NCI-H345 treated with DMSO at 0.1 percent for 48 hours (cell line): ENCODE results near the gene RAB1A.
"Not testable (repeated sequence)": the region's sequence is repeated elsewhere in the genome, so short reads cannot be mapped to it uniquely, and the experiment has no call there.

Source experiments
- DNase-seq: peaks from one replicate; lab custom pipeline; 2025; ENCODE audit not compliant: unreplicated experiment; lab: John Stamatoyannopoulos, UW

RAB1A gene

DNA sequence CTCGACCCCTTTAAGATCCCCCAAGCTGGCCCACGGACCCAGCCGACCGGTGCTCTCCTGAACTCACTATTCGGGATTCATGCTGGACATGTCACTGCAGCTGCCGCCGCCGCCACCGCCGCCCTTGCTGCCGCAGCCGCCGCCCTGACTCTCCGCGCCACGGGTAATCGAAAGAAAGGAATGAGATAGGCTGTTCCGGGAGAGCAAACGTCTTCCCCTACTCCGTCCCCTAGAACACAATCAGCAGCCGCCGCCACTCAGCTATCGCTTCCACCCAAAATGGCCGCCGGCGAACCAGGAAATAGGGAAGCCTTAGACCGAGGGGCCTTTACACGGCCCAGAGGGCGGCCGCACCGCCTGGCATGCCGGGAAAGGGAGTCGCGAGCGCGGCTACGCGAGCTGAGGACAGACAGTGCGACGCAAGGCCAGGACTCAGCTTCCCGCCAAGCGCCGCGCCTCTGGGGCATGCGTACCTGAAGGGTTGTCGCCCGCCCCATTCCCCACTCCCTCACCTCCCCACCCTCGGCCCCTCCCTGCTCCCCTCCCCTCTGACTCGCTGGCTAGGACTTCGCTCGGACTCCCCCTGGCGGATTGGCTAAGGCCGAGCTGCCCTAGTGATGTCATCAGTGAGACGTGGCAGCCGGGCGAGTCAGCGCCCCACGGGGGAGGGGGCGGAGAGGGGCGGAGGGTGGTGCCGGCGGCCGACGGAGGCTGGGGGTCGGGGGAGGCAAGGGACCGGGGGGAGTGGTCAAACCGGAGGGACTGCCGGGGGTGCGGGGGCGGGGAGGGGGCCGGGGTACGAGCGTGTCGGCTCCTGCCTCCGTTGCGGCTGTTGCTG, at the start of gene RAB1A:
TSS of gene RAB1A (minus strand) at position 281 of the 838 bp plus-strand sequence. CDS start at position 90, 191 bp downstream.
- peak; percentile 97 for DNase-seq

DNA sequence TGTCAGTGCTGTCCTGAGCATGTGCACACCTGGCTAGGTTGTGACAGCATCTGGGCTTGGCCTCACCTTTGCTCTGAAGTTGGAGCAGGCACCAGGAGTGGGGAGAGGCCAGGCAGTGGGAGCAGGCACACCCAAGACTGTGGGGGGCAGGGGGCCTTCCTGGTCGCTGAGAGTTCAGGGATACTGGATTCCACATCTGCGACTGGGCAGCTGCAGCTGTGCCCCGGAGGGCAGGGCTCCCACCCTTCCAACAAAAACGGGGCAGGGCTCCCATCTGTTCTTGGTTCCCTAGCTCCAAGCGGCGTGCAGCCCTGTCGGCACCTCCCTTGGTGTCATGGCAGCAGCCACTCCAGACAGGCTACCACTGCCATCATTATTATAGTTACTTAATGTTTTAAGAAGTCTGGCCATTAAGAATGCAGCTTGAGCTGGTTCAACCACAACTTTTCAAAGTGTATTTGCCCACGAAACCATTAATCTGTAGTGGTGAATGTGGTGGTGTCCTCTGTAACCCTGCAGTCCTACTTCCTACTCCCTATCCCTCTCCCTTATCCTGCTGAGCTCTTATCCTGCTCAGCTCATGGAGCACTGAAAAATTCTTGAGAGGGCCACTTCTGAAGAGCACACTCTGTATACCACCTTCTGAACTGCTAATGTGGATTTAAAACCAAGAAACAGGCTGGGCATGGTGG, 48.0 kb upstream of the RAB1A start:
- DNase-seq = no peak

DNA sequence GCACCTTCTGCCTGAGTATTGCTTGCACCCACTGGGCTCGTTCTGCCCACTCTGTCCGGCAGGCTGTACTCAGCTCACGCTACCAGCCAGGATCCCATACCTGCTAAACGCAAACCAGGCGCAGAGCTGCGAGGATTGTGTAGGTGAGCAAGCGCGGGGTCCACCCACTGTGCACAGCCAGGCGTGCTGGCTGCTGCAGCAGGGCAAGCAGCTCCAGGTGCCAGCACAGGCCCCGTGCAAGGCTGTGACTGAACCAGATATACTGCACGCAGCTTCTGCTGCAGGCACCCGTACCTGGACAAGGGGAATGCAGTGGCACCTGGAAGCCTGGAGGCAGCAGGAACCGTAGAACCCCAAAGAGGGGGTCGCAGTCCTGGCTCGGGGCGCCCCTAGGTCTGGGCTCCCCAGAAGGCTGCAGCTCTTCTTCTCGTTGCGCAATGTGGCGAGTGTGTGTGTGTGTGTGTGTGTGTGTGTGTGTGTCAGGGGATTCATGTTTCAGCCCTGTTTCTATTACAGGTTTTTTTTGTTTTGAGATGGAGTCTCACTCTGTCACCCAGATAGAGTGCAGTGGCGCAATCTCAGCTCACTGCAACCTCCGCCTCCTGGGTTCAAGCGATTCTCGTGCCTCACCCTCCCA, 46.1 kb upstream of the RAB1A start:
- no peak for DNase-seq

GRCh38 chr2:65174031-65174430, 44.1 kb upstream of the RAB1A start:
- DNase-seq = not testable (repeated sequence)

- no peak for DNase-seq
These were observed 43.3 kb upstream of the RAB1A start for GRCh38 chr2:65172994-65173790.

- not testable (repeated sequence) for DNase-seq
These were observed 40.9 kb upstream of the RAB1A start for GRCh38 chr2:65170611-65171477.

- DNase-seq = no peak
These were observed 39.8 kb upstream of the RAB1A start for GRCh38 chr2:65169760-65170136.

DNA sequence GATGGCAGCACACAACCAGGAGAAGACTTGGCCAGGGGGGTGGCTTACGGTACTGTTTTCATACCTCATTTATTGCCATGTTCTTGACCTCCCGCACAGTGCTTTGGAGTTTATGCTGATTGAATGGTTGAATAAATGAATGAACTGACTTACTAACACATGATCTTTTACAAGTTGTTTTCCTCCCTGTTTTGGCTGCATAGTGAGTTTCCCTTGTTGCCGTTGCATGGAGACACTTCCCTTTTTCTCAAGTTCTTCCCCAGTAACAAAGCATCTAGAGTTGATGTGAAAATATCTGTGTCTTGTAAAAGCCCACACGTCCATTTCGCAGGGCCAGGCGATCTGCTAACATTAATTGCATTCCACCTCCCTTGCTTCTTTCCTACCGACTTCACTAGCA, 35.7 kb upstream of the RAB1A start:
- DNase-seq = no peak

GRCh38 chr2:65164426-65164891, 34.6 kb upstream of the RAB1A start:
- DNase-seq = no peak

GRCh38 chr2:65161551-65162100, 31.7 kb upstream of the RAB1A start:
- DNase-seq = no peak

GRCh38 chr2:65159906-65160305, 30.0 kb upstream of the RAB1A start:
- DNase-seq = no peak

DNA sequence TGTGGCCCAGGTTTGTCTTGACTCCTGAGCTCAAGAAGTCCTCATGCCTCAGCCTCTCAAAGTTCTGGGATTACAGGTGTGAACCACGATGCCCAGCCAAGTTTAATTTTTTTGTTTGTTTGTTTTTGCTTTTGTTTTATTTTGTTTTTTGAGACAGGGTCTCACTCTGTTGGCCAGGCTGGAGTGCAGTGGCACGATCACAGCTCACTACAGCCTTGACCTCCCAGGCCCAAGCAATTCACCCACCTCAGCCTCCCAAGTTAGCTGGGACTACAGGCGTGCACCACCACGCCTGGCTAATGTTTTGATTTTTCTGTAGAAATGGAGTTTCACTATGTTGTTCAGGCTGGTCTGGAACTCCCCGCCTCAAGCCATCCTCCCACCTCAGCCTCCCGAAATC, 29.4 kb upstream of the RAB1A start:
- no peak for DNase-seq

GRCh38 chr2:65158557-65158956, 28.7 kb upstream of the RAB1A start:
- no peak for DNase-seq

GRCh38 chr2:65157856-65158255, 27.9 kb upstream of the RAB1A start:
- DNase-seq = not testable (repeated sequence)

DNA sequence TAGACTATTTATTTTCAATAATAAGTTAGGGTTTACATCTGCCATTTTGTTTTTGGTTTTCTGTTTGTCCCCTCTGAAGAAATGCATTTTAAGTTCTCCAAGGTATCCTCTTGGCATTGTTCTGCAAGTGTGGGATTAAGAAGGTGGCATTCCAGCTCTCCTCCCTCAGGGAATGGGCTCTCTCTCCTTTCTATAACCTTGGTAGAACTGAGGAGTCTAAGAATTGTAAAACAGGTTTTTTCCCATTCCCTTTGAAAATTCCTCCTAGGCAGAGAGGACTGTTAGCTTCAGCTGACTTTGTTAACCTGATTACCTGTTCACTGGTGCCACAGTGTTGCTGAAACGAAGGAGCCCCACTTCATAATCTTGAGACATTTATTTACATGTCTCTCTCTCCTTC, 26.1 kb upstream of the RAB1A start:
- no peak for DNase-seq

DNA sequence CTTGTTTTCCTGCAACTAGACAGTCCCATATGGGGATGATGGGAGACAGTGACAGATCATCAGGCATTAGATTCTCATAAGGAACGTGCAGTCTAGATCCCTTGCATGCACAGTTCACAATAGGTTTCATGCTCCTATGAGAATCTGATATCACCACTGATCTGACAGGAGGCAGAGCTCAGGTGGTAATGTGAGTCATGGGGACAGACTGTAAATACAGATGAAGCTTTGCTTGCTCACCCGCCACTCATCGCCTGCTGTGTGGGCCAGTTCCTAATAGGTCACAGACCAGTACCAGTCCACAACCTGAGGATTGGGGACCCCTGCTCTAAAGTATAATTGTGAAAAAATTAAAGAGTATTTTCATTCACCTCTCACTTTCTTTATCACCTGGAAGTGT, 23.6 kb upstream of the RAB1A start:
- no peak for DNase-seq

GRCh38 chr2:65146078-65146477, 16.2 kb upstream of the RAB1A start:
- no peak for DNase-seq

- no peak for DNase-seq
These were observed 14.7 kb upstream of the RAB1A start for GRCh38 chr2:65144571-65144970.

- no peak for DNase-seq
These were observed 12.6 kb upstream of the RAB1A start for GRCh38 chr2:65142515-65142914.
